Osteoblast (primary cell): ENCODE data around the gene GNAI2. TPM values are rescaled to one million over a fixed set of nuclear protein-coding genes. Genes with fewer than 3 reads are reported as not detected.

Experiments
- DNase-seq: peaks from one replicate; pipeline ENCODE4 v3.0.0; 2011; ENCODE audit warnings: low spot score, mixed read lengths; ENCODE audit not compliant: insufficient read length; ENCODE audit errors: missing footprints
- H2AFZ ChIP-seq: 2 replicates; pipeline ENCODE4 v1.6.0; 2011; ENCODE audit warnings: mild to moderate bottlenecking, low read length
- H3K27ac ChIP-seq: 2 replicates; pipeline ENCODE4 v1.5.1; 2011; ENCODE audit warnings: mild to moderate bottlenecking, low read depth, low read length, moderate library complexity
- H3K27me3 ChIP-seq: 2 replicates; pipeline ENCODE4 v1.6.0; 2012; ENCODE audit warnings: mild to moderate bottlenecking, control low read depth, inconsistent platforms, low read length, moderate library complexity; ENCODE audit not compliant: insufficient read depth
- H3K36me3 ChIP-seq: 2 replicates; pipeline ENCODE4 v1.5.1; 2011; ENCODE audit warnings: mild to moderate bottlenecking, low read length, control low read depth, moderate library complexity; ENCODE audit not compliant: insufficient read depth
- H3K4me1 ChIP-seq: 2 replicates; pipeline ENCODE4 v1.5.1; 2011; ENCODE audit warnings: mild to moderate bottlenecking, low read length, control low read depth, moderate library complexity; ENCODE audit not compliant: insufficient read depth
- H3K4me2 ChIP-seq: 2 replicates; pipeline ENCODE4 v1.6.0; 2011; ENCODE audit warnings: mild to moderate bottlenecking, low read length; ENCODE audit not compliant: insufficient read depth
- H3K4me3 ChIP-seq: fragments of 200-600 bp; sonication (generic); 3 replicates; pipeline ENCODE4 v1.5.1; 2012; ENCODE audit warnings: mild to moderate bottlenecking, low read length, inconsistent platforms; ENCODE audit not compliant: insufficient read depth
- H3K79me2 ChIP-seq: 2 replicates; pipeline ENCODE4 v1.6.0; 2012; ENCODE audit warnings: mild to moderate bottlenecking, low read length, control low read depth, inconsistent platforms; ENCODE audit not compliant: insufficient read depth
- H3K9me3 ChIP-seq: 2 replicates; pipeline ENCODE4 v1.5.1; 2011; ENCODE audit warnings: low read depth, low read length, control low read depth
- H4K20me1 ChIP-seq: 2 replicates; pipeline ENCODE4 v1.6.0; 2012; ENCODE audit warnings: mild to moderate bottlenecking, low read length, control low read depth; ENCODE audit not compliant: insufficient read depth
- CTCF ChIP-seq: IDR thresholded peaks from 2 replicates; pipeline ENCODE4 v1.5.1; 2011; ENCODE audit warnings: mild to moderate bottlenecking, low read depth, low read length, moderate library complexity; ENCODE audit errors: extremely low read depth
- total RNA-seq: library from RNA; depleted of rRNA; stranded (reverse); fragments of >200 nt; gene quantifications from 2 replicates; pipeline ENCODE4 v1.2.3, GENCODE V29; 2012

GNAI2 gene
- total RNA-seq, 1 donor: 223 TPM

GRCh38 chr3:50273689-50274065 lies 37.7 kb downstream of the GNAI2 start:
- no peak for TF ChIP-seq CTCF
- H2AFZ ChIP-seq: no peak overlapping the region
- H3K79me2 ChIP-seq: no peaks in the 10 kb centered on the region
- no peak overlapping the region for H3K27ac ChIP-seq
- H3K4me1 ChIP-seq: peaks cover 22% of the 10 kb centered on the region
- H3K27me3 ChIP-seq: no peaks in the 10 kb centered on the region
- no peak overlapping the region for H3K4me3 ChIP-seq
- no peaks in the 10 kb centered on the region for H3K9me3 ChIP-seq
- no peak for DNase-seq
- no peaks in the 10 kb centered on the region for H4K20me1 ChIP-seq
- H3K4me2 ChIP-seq: peak overlapping the region; percentile 90
- H3K36me3 ChIP-seq: no peaks in the 10 kb centered on the region

- Histone ChIP-seq H3K27me3 (no peaks in the 10 kb centered on the region), H3K79me2 (no peaks in the 10 kb centered on the region), H3K4me2 (no peak overlapping the region), H3K4me1 (peaks cover 13% of the 10 kb centered on the region), H3K4me3 (no peak overlapping the region), H3K9me3 (no peaks in the 10 kb centered on the region), H3K27ac (no peak overlapping the region), H3K36me3 (no peaks in the 10 kb centered on the region), H2AFZ (no peak overlapping the region), H4K20me1 (no peaks in the 10 kb centered on the region)
- peak; percentile 83 for TF ChIP-seq CTCF
- DNase-seq: peak; percentile 97
These were observed 38.5 kb downstream of the GNAI2 start for GRCh38 chr3:50274371-50275104.

- peak; percentile 77 for DNase-seq
- no peak overlapping the region for H3K4me3 ChIP-seq
- no peak overlapping the region for H3K4me2 ChIP-seq
- H3K4me1 ChIP-seq: peaks cover 5% of the 10 kb centered on the region
- no peaks in the 10 kb centered on the region for H3K36me3 ChIP-seq
- no peaks in the 10 kb centered on the region for H3K79me2 ChIP-seq
- H2AFZ ChIP-seq: no peak overlapping the region
- H3K9me3 ChIP-seq: no peaks in the 10 kb centered on the region
- no peaks in the 10 kb centered on the region for H3K27me3 ChIP-seq
- H3K27ac ChIP-seq: no peak overlapping the region
- H4K20me1 ChIP-seq: no peaks in the 10 kb centered on the region
- no peak for TF ChIP-seq CTCF
These were observed 39.4 kb downstream of the GNAI2 start for GRCh38 chr3:50275141-50275995.
